ENCODE results near the gene ARL5C.

Gene ARL5C

GRCh38 chr17:39166437-39167335 is 725 bp upstream of the ARL5C start:
- peak; percentile 30 for DNase-seq

GRCh38 chr17:39165178-39165840 is 652 bp downstream of the ARL5C start:
- no peak for DNase-seq

GRCh38 chr17:39164675-39165143 is 1.3 kb downstream of the ARL5C start:
- DNase-seq, result peak; percentile 95

GRCh38 chr17:39161962-39162361 is 4.0 kb downstream of the ARL5C start:
- no peak for DNase-seq

GRCh38 chr17:39158623-39159022 is 7.3 kb downstream of the ARL5C start:
- no peak for DNase-seq

GRCh38 chr17:39156491-39156890 is 9.5 kb downstream of the ARL5C start:
- no peak for DNase-seq

- DNase-seq, result no peak
Observed at GRCh38 chr17:39155654-39156053, 10.3 kb downstream of the ARL5C start.

- DNase-seq, result peak; percentile 99
Observed at GRCh38 chr17:39153599-39154051, 12.3 kb downstream of the ARL5C start.

- peak; percentile 42 for DNase-seq
Observed at GRCh38 chr17:39151943-39152818, 13.8 kb downstream of the ARL5C start.

GRCh38 chr17:39151150-39151942 is 14.6 kb downstream of the ARL5C start, which contains the start of gene PLXDC1:
Gene PLXDC1, minus strand, starts transcription at chr17:39151637. Its CDS starts 200 bp downstream, at chr17:39151437.
- peak; percentile 43 for DNase-seq

- DNase-seq, result no peak
Observed at GRCh38 chr17:39150795-39151149, 15.2 kb downstream of the ARL5C start.

GRCh38 chr17:39150104-39150634 is 15.8 kb downstream of the ARL5C start:
- no peak for DNase-seq

GRCh38 chr17:39147221-39148185 is 18.5 kb downstream of the ARL5C start:
- no peak for DNase-seq

GRCh38 chr17:39146273-39146672 is 19.7 kb downstream of the ARL5C start:
- no peak for DNase-seq

- no peak for DNase-seq
Observed at GRCh38 chr17:39145143-39145542, 20.8 kb downstream of the ARL5C start.

- peak; percentile 58 for DNase-seq
Observed at GRCh38 chr17:39144416-39144840, 21.5 kb downstream of the ARL5C start.

GRCh38 chr17:39143552-39144093 is 22.3 kb downstream of the ARL5C start:
- DNase-seq, result peak; percentile 62

- no peak for DNase-seq
Observed at GRCh38 chr17:39141915-39142664, 23.9 kb downstream of the ARL5C start.

- no peak for DNase-seq
Observed at GRCh38 chr17:39141294-39141693, 24.7 kb downstream of the ARL5C start.
